Measurements from ENCODE around the gene GPR161.
"Not testable (repeated sequence)": the region's sequence is repeated elsewhere in the genome, so short reads cannot be mapped to it uniquely, and the experiment has no call there.

The GPR161 gene, protein sequence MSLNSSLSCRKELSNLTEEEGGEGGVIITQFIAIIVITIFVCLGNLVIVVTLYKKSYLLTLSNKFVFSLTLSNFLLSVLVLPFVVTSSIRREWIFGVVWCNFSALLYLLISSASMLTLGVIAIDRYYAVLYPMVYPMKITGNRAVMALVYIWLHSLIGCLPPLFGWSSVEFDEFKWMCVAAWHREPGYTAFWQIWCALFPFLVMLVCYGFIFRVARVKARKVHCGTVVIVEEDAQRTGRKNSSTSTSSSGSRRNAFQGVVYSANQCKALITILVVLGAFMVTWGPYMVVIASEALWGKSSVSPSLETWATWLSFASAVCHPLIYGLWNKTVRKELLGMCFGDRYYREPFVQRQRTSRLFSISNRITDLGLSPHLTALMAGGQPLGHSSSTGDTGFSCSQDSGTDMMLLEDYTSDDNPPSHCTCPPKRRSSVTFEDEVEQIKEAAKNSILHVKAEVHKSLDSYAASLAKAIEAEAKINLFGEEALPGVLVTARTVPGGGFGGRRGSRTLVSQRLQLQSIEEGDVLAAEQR

DNA sequence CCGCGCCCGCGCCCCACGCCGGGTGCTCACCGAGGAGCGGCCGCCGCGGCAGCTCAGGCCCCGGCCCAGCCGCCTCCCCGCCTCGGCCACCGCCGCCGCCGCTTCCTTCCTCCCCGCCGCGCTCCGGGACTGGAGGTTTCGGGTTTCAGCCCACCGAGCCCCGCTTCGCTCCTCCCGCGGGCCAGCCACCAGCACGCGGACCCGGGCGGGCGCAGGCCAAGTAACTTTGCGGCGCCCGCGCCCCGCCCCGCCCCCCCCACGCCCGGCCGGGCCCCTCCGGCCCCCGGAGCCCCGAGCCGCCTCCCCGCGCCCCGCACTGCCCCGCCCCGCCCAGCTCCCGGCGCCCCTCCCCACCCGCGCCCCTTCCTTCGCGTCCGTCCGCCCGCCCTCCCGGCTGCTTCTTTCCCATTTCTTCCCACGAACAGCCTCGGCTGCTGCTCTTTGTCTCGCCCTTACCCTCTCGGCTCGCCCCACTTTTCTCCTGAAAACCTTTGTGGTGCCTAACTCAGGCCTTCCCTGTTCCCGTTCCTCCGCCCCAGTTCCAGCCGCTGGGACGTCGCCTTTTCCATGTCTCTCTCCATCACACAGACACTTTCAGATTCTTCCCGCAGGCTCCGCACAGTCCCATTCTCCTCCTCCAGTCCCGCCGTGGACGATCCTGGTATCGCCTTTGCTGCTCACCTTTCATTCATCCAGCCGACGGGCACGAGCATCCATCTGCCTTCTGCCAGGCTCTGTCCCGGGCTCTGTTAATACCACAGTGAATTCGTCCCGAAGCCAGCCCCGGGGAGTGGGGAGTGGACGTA is at the start of gene GPR161:
Gene GPR161 (minus strand): TSS at position 222 of the 806 bp plus-strand sequence. CDS start 32,080 bp downstream, outside the sequence.
- Histone ChIP-seq H3K4me3 (ENCODE audit: low read length, poor library complexity, severe bottlenecking) (peak within 1 kb of the TSS; percentile 71), H3F3A (ENCODE audit: low read depth) (peaks cover 10% of the 10 kb centered on the region; the same call in 1 of the 2 replicates), H3K9ac (ENCODE audit: low read depth, low read length, poor library complexity, severe bottlenecking) (peak within 1 kb of the TSS; percentile 51), H3K4me1 (ENCODE audit: insufficient read depth, low read length, poor library complexity, severe bottlenecking) (peaks cover 12% of the 10 kb centered on the region), H2AFZ (ENCODE audit: low read length) (peak within 1 kb of the TSS; percentile 85), H3K9me3 (ENCODE audit: insufficient read depth, low read depth, low read length) (no peaks in the 10 kb centered on the region), H3K4me2 (ENCODE audit: low read depth, low read length, poor library complexity, severe bottlenecking) (peak within 1 kb of the TSS; percentile 86), H3K79me2 (ENCODE audit: insufficient read depth, low read length) (no peaks in the 10 kb centered on the region), H3K36me3 (ENCODE audit: insufficient read depth, low read length) (no peaks in the 10 kb centered on the region), H3K9me2 (replicated peaks; ENCODE audit: low read depth, low read length) (no peaks in the 10 kb centered on the region), H3K27me3 (ENCODE audit: insufficient read depth, low read length, poor library complexity, severe bottlenecking) (peaks cover 36% of the 10 kb centered on the region), H4K20me1 (ENCODE audit: insufficient read depth, low read length, poor library complexity, severe bottlenecking) (no peaks in the 10 kb centered on the region)
- TF ChIP-seq CTCF (conservative IDR thresholded peaks at IDR 0.05; ENCODE audit: low read length) (no peak), EZH2phosphoT487 (IDR thresholded peaks at IDR 0.05; ENCODE audit: borderline replicate concordance) (no peak)

DNA sequence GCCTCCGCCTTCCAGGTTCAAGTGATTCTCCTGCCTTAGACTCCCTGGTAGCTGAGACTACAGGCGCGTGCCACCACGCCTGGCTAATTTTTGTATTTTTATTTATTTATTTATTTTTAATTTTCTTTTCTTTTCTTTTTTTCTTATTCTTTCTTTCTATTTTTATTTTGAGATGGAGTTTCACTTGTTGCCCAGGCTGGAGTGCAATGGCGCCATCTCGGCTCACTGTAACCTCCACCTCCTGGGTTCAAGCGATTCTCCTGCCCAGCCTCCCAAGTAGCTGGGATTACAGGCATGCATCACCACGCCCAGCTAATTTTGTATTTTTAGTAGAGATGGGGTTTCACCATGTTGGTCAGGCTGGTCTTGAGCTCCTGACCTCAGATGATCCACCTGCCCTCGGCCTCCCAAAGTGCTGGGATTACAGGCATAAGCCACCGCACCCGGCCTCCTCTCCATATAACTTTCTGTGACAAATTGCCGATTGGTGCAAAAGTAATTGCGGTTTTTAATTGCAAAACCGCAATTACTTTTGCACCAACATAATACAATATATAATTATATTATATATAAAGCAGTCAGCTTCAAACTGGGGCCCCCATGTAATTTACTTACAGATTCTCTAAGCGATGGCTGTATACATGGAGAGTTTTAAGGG is 44.5 kb upstream of the GPR161 start:
- Histone ChIP-seq H3K4me2 (ENCODE audit: low read depth, low read length, poor library complexity, severe bottlenecking) (peak overlapping the region; percentile 62), H3K36me3 (ENCODE audit: insufficient read depth, low read length) (peaks cover 13% of the 10 kb centered on the region), H3K27me3 (ENCODE audit: insufficient read depth, low read length, poor library complexity, severe bottlenecking) (peaks cover 19% of the 10 kb centered on the region), H4K20me1 (ENCODE audit: insufficient read depth, low read length, poor library complexity, severe bottlenecking) (peaks cover 43% of the 10 kb centered on the region), H3K4me1 (ENCODE audit: insufficient read depth, low read length, poor library complexity, severe bottlenecking) (peaks cover 43% of the 10 kb centered on the region), H3K79me2 (ENCODE audit: insufficient read depth, low read length) (peaks cover 62% of the 10 kb centered on the region)
- H3K9me3 ChIP-seq (ENCODE audit: insufficient read depth, low read depth, low read length); H3K9me2 ChIP-seq (replicated peaks; ENCODE audit: low read depth, low read length); H3K4me3 ChIP-seq (ENCODE audit: low read length, poor library complexity, severe bottlenecking); H3K9ac ChIP-seq (ENCODE audit: low read depth, low read length, poor library complexity, severe bottlenecking); H3F3A ChIP-seq (ENCODE audit: low read depth); H2AFZ ChIP-seq (ENCODE audit: low read length): not testable (repeated sequence)

DNA sequence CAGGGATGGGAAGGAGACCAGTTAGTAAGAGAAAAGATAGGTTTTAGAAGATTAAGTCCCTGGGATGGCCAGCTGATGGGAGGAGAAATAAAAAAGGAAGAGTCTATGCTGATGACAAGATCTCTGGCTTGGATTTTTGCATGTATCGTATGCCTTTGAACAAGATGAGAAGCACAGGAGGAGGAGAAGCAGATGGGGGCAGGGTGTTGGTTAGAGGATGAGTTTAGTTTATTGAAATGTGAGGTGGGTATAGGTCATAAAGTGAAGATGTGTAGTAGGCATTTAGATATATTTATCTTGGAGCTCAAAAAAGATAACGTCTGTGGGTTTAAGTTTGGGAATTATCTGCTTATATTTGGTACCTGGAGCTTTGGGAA is 43.4 kb upstream of the GPR161 start:
- H3K9me2 ChIP-seq (replicated peaks; ENCODE audit: low read depth, low read length), result no peaks in the 10 kb centered on the region
- peaks cover 43% of the 10 kb centered on the region for H3K4me1 ChIP-seq (ENCODE audit: insufficient read depth, low read length, poor library complexity, severe bottlenecking)
- peak overlapping the region; percentile 92 for H3K4me3 ChIP-seq (ENCODE audit: low read length, poor library complexity, severe bottlenecking)
- H3K9me3 ChIP-seq (ENCODE audit: insufficient read depth, low read depth, low read length), result no peaks in the 10 kb centered on the region
- peaks cover 43% of the 10 kb centered on the region for H4K20me1 ChIP-seq (ENCODE audit: insufficient read depth, low read length, poor library complexity, severe bottlenecking)
- TF ChIP-seq CTCF (conservative IDR thresholded peaks at IDR 0.05; ENCODE audit: low read length) (no peak), EZH2phosphoT487 (IDR thresholded peaks at IDR 0.05; ENCODE audit: borderline replicate concordance) (no peak)
- H3K27me3 ChIP-seq (ENCODE audit: insufficient read depth, low read length, poor library complexity, severe bottlenecking), result peaks cover 29% of the 10 kb centered on the region
- H3K36me3 ChIP-seq (ENCODE audit: insufficient read depth, low read length), result peaks cover 6% of the 10 kb centered on the region
- peak overlapping the region; percentile 78 for H3K9ac ChIP-seq (ENCODE audit: low read depth, low read length, poor library complexity, severe bottlenecking)
- H3F3A ChIP-seq (ENCODE audit: low read depth), result no peaks in the 10 kb centered on the region
- H2AFZ ChIP-seq (ENCODE audit: low read length), result no peak overlapping the region
- peaks cover 59% of the 10 kb centered on the region for H3K79me2 ChIP-seq (ENCODE audit: insufficient read depth, low read length)
- peak overlapping the region; percentile 87 for H3K4me2 ChIP-seq (ENCODE audit: low read depth, low read length, poor library complexity, severe bottlenecking)
